ENCODE measurements around the gene CACNA2D4.

Gene CACNA2D4

GRCh38 chr12:1917172-1918070, 1.0 kb downstream of the CACNA2D4 start:
- DNase-seq (ENCODE audit: low read depth) = no peak

- DNase-seq (ENCODE audit: low read depth) = no peak
These were observed 1.9 kb downstream of the CACNA2D4 start for GRCh38 chr12:1916371-1917171.

- DNase-seq (ENCODE audit: low read depth) = no peak
These were observed 3.1 kb downstream of the CACNA2D4 start for GRCh38 chr12:1915082-1915968.

- DNase-seq (ENCODE audit: low read depth) = no peak
These were observed 4.1 kb downstream of the CACNA2D4 start for GRCh38 chr12:1914114-1914911.

GRCh38 chr12:1913377-1914113, 4.9 kb downstream of the CACNA2D4 start:
- no peak for DNase-seq (ENCODE audit: low read depth)

DNA sequence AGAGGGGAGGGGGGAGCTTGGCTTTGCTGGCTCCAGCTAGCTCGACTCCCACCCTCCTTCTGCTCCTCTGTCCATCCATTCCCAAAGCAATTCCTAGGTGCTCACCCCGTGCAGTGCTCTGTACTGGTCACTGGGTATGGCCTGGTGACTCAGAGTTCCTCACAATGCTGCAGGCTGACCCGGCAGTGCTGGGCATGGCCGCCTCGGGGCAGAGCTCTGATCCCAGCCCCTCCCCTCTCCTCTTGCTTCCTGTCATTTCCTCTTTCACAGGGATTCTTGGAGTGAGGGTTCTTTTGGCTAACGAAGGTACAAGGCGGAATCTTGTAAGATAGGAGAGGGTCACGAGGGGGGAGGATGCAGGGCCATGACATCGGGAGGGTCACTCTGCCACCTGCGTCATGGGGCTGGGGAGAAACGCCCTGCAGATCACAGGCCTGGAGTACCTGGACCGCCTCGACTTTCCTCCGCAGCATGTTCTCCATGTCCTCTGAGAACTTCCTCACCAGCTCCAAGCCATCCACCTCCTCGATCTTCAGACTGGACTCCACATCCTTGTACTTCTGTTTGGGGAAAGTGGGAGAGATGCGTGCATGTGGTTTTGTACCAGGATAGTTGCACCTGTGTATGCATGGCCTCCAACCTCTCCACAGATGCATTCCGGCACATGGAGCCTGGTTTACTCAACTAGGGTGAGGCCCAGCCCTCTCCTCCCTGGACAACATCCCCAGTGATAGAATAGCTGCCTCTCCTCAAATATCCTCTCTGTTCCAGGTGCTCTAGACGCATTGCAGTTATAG, 5.7 kb downstream of the CACNA2D4 start:
- no peak for DNase-seq (ENCODE audit: low read depth)

DNA sequence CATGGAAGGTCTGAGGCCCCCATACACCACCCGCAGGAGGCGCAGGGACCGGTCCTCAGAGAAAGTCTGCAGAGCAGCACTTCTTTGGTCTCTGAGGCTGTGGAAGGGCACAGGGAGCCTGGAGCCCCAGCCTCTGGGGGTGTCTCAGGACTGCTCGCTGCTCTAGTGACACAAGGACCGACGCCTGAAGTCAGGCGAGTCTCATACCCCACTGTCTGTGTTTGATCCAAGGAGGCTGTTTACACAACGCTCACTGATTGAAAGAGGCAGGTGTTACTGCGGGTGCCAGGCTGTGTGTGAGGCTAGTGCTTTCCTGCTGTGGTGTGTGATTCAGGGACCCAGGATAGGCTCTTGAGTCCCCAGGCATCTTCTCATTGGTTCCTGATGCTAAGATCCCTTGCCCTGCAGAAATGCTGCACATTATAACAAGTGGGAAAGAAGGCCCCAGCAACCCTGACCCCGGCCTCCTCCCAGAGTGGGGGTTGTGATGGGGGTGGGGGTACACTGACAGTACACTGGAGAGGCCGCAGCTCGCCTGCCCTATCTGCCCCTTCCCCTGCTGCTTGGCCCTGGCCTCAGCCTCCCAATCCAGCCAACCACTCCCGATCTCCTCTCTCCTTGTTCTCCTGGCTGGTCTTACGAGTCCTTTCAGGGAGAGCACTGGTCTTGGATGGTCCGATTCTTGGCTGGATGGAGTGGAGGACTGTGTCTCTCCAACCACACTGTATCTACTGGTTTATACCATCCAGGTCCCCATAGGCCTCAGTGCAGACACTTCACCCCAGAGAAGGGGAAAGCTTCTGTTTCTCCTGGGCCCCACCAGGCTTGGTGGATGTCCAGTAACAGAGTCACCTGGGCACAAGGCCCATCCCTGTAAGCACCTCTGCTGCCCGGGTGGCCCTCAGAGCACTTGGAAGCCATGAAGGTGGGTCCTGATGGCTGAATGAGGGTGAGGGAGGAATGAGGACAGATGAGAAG, 6.6 kb downstream of the CACNA2D4 start:
- no peak for DNase-seq (ENCODE audit: low read depth)

DNA sequence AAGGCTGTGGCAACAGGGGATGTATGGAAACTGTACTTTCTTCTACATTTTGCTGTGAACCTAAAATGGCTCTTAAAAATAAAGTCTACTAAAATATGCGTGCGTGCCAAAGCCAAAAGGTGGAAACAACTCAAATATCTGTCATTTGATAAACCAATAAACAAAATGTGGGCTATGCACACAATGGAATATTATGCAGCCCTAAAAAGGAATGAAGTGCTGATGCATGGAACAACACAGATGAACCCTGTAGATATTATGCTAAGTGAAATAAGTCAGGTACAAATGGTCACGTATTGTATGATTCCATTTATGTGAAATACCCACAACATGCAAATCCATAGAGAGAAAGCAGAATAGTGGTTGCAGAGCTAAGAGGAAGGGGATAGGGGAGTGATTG, 8.0 kb downstream of the CACNA2D4 start:
- DNase-seq (ENCODE audit: low read depth) = no peak

DNA sequence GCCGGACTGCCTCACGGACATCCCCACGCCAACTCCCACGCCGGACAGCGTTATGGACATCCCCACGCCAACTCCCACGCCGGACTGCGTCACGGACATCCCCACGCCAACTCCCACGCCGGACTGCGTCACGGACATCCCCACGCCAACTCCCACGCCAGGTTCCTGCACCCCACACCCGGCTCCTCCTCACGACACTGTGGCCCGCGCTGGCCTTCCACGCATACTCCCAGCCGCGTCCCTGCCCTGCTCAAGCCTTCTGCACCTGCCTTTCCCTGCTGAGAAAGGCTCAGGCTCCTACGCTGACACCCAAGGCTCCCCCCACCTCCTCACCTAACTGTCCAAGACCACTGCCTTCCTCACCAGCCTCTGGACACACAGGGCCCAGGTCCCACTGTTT, 9.7 kb downstream of the CACNA2D4 start:
- DNase-seq (ENCODE audit: low read depth) = no peak

DNA sequence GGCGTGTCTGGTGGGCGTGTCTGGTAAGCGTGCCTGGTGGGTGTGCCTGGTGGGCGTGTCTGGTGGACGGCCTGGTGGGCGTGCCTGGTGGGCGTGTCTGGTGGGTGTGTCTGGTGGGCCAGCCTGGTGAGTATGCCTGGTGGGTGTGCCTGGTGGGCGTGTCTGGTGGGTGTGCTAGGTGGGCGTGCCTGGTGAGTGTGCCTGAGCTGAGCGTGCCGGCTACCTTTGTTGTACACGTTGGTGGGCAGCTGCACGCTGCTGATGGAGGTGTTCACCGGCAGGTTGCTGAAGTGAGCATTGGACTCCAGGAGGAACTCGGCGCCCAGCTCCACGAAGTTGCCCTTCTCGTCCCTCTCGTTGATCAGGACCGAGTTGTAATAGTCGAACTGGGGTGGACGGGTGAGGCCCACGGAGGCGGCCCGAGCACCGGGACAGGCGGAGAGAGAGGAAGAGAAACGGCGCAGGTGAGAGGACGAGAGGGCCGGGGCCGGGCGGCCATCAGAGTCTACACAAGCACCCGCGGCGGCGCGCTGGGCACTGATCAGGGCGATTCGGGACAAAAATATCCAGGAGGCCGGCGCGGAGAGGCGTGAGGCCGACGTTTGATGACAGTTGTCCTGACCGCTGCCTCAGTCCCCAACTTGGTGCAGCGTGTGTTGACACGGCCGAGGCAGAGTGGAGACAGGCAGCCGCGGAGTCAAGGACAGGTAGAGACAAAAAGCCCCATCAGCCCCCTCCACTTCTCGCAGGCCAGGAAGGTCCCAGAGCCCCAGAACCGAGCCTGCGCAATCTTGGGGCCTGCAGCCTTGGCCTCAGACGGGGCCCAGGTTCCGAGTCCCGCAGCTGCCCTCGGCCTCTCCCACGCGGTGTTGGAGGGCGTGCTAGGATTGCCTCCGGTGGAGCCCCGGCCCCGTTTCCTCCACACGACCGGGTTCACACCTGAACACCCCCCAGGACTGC, 10.5 kb downstream of the CACNA2D4 start:
- no peak for DNase-seq (ENCODE audit: low read depth)

DNA sequence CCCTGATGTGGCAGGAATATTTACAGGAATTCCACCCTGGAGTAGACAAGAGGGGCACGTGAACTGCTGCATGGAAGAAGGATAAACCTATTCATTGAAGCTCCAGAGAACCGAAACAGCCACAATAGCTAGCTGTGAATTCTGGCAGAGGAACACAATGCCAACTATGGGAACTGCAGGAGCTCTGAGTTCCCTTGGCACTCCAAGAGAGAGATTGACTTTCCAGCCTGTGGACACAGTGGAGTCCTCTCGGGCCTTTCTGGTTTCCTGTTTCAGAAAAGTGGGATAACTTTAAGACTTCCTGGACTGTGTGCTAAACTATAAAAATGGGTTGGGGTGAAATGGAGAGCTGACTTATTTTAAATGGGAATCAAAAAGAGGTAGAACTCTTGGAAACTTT, 11.9 kb downstream of the CACNA2D4 start:
- DNase-seq (ENCODE audit: low read depth) = no peak

- no peak for DNase-seq (ENCODE audit: low read depth)
These were observed 13.6 kb downstream of the CACNA2D4 start for GRCh38 chr12:1904875-1905274.

DNA sequence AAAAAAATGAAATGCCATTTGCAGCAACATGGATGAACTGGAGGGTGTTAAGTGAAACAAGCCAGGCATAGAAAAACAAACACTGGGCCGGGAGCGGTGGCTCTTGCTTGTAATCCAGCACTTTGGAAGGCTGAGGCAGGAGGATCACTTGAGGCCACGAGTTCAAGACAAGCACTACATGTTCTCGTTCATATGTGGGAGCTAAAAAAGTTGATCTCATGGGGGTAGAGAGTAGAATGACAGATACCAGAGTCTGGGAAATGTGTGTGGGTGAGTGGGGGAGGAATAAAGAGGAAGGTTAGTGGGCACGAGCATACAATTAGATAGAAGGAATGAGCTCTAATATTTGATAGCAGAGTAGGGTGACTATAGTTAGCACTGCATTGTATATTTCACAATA, 21.5 kb downstream of the CACNA2D4 start:
- DNase-seq (ENCODE audit: low read depth) = no peak

DNA sequence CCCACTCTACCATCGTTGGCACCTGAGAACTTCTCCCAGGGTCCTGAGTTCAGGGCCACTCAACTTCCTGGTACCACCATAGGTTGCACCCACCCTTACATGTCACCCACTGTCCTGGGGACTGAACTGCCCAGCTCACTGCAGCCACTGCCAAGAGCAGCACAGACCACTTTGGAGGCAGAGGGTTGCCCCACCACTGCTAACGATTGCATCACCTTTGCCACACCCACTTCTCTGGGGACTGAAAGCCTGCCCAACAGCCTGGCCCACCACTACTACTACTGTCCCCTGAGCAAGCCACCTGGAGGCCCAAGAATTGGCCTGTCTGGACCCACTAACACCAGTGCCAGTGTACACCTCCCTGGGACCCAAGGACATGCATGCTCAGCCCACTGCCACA, 27.6 kb downstream of the CACNA2D4 start:
- DNase-seq (ENCODE audit: low read depth) = no peak

DNA sequence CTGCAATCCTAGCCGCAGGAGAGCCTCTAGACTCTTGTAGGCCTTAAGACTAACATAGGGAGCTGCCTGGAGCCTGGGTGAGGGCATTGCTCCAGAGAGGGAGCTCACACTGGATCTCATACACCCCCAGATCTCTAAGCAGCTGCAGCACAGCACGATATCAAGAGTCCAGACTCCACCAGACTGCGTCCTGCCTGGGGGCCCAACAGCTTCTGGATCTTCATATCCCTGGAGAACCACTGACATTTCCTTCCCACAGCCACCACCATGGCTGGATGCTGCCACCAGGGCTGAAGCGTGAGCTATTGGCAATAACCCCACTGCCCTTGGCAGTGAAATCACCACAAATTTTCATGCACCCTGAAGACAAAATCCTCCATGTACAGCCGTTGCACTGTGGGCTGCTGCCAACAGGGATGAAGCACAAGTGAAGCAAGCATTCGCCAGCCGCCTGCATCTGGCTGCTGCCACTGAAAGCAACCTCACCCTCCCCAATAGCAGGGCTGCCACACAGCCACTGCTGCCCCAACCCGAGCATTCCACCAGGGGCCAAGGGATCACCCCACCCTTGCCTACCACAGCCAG, 28.2 kb downstream of the CACNA2D4 start:
- no peak for DNase-seq (ENCODE audit: low read depth)

- DNase-seq (ENCODE audit: low read depth) = no peak
These were observed 29.5 kb downstream of the CACNA2D4 start for GRCh38 chr12:1888923-1889322.

- DNase-seq (ENCODE audit: low read depth) = no peak
These were observed 31.9 kb downstream of the CACNA2D4 start for GRCh38 chr12:1886396-1887008.
